Stimulated activated CD4-positive, alpha-beta T cell treated with anti-CD3 and anti-CD28 coated beads, Interleukin-2, amount 100 ng/mL, for 48 hours (primary cell): ENCODE measurements around the gene PDGFA.
"Not testable (repeated sequence)": the region's sequence is repeated elsewhere in the genome, so short reads cannot be mapped to it uniquely, and the experiment has no call there.

Experiments used
- DNase-seq, 2 donors: peaks; one replicate each; pipeline ENCODE4 v3.0.0-alpha.2; 2020

The PDGFA gene

GRCh38 chr7:551615-551970 is 31.9 kb upstream of the PDGFA start:
- not testable (repeated sequence) for DNase-seq

- no peak for DNase-seq
Measured at GRCh38 chr7:550881-551614, 31.4 kb upstream of the PDGFA start.

GRCh38 chr7:549891-550625 is 30.4 kb upstream of the PDGFA start:
- no peak for DNase-seq

GRCh38 chr7:549066-549890 is 29.6 kb upstream of the PDGFA start:
- no peak for DNase-seq

GRCh38 chr7:548401-548800 is 28.8 kb upstream of the PDGFA start:
- no peak for DNase-seq

GRCh38 chr7:545470-545869 is 25.8 kb upstream of the PDGFA start:
- no peak for DNase-seq

GRCh38 chr7:544338-545221 is 24.9 kb upstream of the PDGFA start:
- DNase-seq, result no peak

- no peak for DNase-seq
Measured at GRCh38 chr7:543501-544337, 24.1 kb upstream of the PDGFA start.

- no peak for DNase-seq
Measured at GRCh38 chr7:542713-543500, 23.3 kb upstream of the PDGFA start.

GRCh38 chr7:542131-542712 is 22.6 kb upstream of the PDGFA start:
- DNase-seq, result no peak

- no peak for DNase-seq
Measured at GRCh38 chr7:541661-542060, 22.0 kb upstream of the PDGFA start.

GRCh38 chr7:540997-541396 is 21.4 kb upstream of the PDGFA start:
- DNase-seq, result no peak

GRCh38 chr7:540579-540978 is 20.9 kb upstream of the PDGFA start:
- DNase-seq, result no peak

GRCh38 chr7:539731-540411 is 20.2 kb upstream of the PDGFA start:
- no peak for DNase-seq

- no peak for DNase-seq
Measured at GRCh38 chr7:538764-539685, 19.4 kb upstream of the PDGFA start.

GRCh38 chr7:537911-538634 is 18.4 kb upstream of the PDGFA start:
- no peak for DNase-seq

GRCh38 chr7:536231-536630 is 16.6 kb upstream of the PDGFA start:
- DNase-seq, result no peak

GRCh38 chr7:534959-535358 is 15.3 kb upstream of the PDGFA start:
- DNase-seq, result no peak
